ENCODE data around the gene TCF4.

Gene TCF4

GRCh38 chr18:55585065-55585919, 2.7 kb downstream of the TCF4 start:
- no peak for DNase-seq

GRCh38 chr18:55584201-55584600, 3.8 kb downstream of the TCF4 start:
- no peak for DNase-seq

DNA sequence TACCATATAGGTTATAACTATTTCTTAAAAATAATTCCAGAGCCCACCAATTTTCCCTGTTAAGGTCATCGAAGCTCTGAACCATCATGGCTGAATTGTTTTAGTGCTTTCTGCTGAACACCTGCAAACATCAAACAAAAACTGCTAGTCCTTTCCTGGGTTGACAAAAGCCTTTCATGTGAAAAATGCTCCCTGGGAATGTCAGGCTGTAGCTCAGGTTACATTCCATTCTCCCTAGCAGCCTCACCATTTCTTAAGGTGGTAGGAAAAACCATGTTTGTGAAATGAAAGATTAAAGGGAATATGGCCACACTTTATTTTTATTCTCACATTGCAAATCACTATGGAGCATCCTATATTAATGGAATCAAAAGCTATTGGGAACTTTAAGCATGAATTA, 5.7 kb downstream of the TCF4 start:
- no peak for DNase-seq

GRCh38 chr18:55579501-55580270, 8.3 kb downstream of the TCF4 start:
- DNase-seq, result no peak

GRCh38 chr18:55577812-55578539, 10.0 kb downstream of the TCF4 start:
- no peak for DNase-seq

GRCh38 chr18:55576001-55576400, 12.0 kb downstream of the TCF4 start:
- no peak for DNase-seq

DNA sequence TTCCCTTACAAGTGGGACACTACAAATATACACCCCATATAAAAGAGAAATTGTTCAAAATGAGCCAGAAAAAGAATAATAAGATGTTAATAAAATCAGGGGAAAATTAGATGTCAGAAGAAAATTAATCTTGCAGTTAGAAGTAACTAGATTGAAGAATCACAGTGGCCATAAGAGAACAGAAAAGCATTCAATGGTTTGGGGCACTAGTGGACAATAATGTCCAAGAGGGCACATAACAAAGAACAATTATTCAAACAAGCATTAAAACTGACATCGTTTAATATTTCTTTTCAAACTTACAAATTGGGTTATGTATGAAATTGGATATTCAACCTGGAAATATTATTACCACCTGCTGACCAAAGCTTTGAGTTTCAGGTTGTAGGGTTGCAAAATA, 12.9 kb downstream of the TCF4 start:
- DNase-seq, result no peak

DNA sequence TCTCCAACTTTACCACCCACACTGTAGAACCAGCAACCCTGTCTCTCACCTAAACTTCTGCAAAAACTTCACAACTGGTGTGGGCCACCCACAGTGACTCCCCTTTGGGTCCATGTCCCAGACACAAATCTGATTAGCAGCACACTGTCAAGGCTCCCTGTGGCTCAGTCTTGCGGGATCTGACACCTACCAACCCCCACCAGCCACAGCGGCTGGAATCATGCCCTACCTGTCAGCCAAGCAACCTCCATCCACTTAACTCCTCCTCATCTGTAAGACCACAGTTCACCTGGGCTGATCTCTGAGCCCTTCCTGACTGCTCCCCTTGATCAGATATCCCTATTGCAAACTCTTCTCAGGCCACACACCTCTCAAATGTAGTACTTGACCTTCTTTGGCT, 14.6 kb downstream of the TCF4 start:
- DNase-seq, result no peak

- DNase-seq, result no peak
These were observed 17.0 kb downstream of the TCF4 start for GRCh38 chr18:55570966-55571365.

DNA sequence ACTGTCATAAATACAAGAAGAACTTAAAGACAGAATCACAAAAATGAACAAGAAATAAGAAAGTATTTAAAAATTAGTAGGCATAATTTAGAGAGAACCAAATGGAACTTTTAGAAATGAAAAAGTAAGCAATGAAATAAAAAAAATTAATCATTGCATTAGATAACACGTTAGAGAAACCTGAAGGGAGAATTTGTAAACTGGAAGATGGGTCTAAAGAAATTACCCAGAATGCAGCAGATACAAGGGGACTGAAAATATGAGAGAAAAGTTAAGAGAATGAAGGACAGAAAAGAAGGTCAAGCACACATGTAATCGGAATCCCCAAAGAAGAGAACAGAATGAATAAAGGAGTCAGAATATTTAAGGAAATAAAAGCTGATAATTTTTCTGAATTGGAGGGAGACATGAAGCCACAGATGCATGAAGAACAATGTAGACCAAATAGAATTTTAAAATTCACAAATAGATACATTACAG, 21.5 kb downstream of the TCF4 start:
- no peak for DNase-seq

- DNase-seq, result no peak
These were observed 28.3 kb downstream of the TCF4 start for GRCh38 chr18:55559739-55560138.

GRCh38 chr18:55557211-55557610, 30.8 kb downstream of the TCF4 start:
- DNase-seq, result no peak

- DNase-seq, result no peak
These were observed 32.5 kb downstream of the TCF4 start for GRCh38 chr18:55555395-55556027.

DNA sequence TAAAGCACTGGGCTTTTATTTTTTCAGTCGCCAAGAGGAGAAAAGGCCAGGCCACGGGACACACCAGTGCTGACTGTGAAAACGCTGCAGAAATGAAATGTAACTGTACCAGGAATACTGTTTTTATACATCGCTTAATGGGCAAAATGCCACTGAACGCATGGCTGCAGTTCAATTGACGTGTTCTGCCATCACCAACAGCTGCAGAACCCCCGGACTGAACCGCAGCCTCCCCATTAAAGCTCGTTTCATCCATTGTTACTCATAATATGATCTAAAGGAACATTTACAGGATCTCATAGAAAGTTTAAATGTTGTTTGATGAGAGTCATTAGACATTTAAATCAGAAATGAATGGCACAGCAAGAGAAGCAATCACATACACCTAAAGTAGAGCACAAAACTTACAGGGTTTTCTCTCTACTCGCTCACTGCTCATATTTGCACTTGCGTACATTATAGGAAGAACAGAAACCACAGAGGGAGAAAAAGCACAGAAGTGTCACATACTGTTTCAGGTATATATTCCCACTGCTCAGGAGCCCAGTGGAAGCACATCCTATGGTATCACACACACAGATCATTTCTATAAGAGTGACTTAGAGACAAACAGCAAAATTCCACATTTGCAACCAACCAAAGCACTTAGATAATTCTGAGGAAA, 35.3 kb downstream of the TCF4 start:
- DNase-seq, result no peak

GRCh38 chr18:55551227-55551626, 36.8 kb downstream of the TCF4 start:
- DNase-seq, result no peak

GRCh38 chr18:55550471-55550870, 37.5 kb downstream of the TCF4 start:
- no peak for DNase-seq

DNA sequence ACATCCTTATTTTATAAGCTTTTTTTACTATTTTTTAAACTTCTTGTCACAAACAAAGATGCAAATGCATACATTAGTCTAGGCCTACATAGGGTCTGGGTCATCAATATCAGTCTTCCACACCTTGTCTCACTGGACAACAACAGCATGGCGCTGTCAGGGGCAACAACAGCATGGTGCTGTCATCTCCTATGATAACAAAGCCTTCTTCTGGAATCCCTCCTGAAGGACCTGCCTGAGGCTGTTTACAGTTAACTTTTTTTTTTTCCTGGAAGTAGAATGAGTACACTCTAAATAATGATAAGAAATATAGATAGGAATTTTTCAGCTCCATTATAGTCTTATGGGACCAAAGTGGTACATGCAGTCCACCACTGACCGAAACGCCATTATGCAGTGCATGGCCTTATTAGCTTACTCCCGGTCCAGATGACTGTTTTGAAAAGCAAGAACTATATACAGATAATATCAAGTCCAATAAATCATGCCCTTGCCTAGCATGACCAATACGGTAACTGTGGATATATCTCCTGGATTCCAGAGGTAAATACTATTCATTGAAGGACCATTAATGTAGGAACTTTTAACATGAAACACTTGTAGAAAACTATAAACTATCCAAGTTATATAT, 38.4 kb downstream of the TCF4 start:
- DNase-seq, result no peak

DNA sequence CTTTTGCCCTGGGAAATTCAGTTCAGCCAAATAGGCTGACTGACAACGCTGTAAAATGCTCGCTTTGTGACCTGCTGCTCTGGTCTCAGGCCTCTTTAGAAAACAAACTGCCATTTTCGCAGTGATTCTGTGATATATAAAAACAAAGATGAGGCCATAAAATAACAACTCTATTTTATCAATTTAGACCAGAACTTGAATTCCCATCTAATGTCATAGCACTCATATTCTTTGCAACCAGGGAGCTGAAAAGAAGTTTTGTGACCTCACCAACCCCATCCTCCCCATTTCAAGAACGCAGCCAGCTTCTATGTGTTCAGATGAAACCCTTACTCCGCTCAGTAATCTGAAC, 40.3 kb downstream of the TCF4 start:
- no peak for DNase-seq

GRCh38 chr18:55546851-55547704, 40.9 kb downstream of the TCF4 start:
- no peak for DNase-seq

GRCh38 chr18:55544014-55544413, 44.0 kb downstream of the TCF4 start:
- DNase-seq, result no peak

DNA sequence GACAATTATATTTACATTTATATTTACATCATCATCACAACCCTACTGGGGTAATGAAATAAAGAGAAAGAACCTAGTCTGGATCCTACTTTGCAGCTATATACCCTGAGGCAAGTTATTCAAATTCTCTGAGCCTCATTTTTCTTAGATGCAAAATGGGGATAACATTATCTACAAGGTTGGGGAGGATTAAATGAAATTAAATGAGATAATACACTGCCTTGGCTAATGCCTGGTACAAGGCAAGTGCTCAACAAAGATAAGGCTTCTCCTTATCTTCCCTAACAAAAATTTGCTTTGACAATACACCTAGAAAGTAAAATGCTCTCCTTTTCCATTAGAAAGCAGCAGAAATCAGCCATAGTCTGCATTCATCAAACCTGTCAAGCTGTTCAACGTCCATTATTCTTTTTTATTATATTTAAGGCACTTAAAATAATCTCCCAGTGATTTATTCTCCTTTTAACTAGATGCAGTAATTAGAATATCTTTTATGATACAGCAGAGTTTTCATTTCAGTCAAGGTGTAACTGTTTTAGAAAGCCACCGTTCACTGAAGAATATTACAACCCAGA, 44.8 kb downstream of the TCF4 start:
- no peak for DNase-seq
